OCI-LY1 (cell line): ENCODE measurements around the gene PTPRN2.

Source experiments
- H2AFZ ChIP-seq: fragments of 200-600 bp; sonication (generic), shearing (Covaris generic); 2 replicates; pipeline ENCODE4 v1.6.0; 2014; ENCODE audit warnings: antibody characterized with exemption, mild to moderate bottlenecking, low read length
- H3F3A ChIP-seq: fragments of 200-600 bp; sonication (generic), shearing (Covaris generic); 2 replicates; pipeline ENCODE4 v1.6.0; 2014; ENCODE audit warnings: mild to moderate bottlenecking, antibody characterized with exemption, low read length, moderate library complexity; ENCODE audit not compliant: insufficient read depth
- H3K27ac ChIP-seq: fragments of 200-600 bp; sonication (generic); 2 replicates; pipeline ENCODE4 v1.5.1; 2014; ENCODE audit warnings: low read length, mixed run types, mild to moderate bottlenecking, low read depth; ENCODE audit not compliant: poor library complexity, severe bottlenecking
- H3K27me3 ChIP-seq: fragments of 200-600 bp; sonication (generic); 2 replicates; pipeline ENCODE4 v1.6.0; 2014; ENCODE audit warnings: antibody characterized with exemption, mild to moderate bottlenecking, low read length, moderate library complexity; ENCODE audit not compliant: insufficient read depth
- H3K36me3 ChIP-seq: fragments of 200-600 bp; sonication (generic); 2 replicates; pipeline ENCODE4 v1.6.1; 2014; ENCODE audit warnings: mild to moderate bottlenecking, antibody characterized with exemption, low read length, moderate library complexity, mixed read lengths; ENCODE audit not compliant: insufficient read depth
- H3K4me1 ChIP-seq: fragments of 200-600 bp; sonication (generic); 2 replicates; pipeline ENCODE4 v1.5.1; 2014; ENCODE audit warnings: mild to moderate bottlenecking, low read length, moderate library complexity; ENCODE audit not compliant: insufficient read depth, severe bottlenecking
- H3K4me2 ChIP-seq: fragments of 200-600 bp; sonication (generic), shearing (Covaris generic); 2 replicates; pipeline ENCODE4 v1.6.1; 2014; ENCODE audit warnings: low read length
- H3K4me3 ChIP-seq: fragments of 200-600 bp; sonication (generic); 2 replicates; pipeline ENCODE4 v1.5.1; 2014; ENCODE audit warnings: low read length, low read depth, mild to moderate bottlenecking, mixed read lengths; ENCODE audit not compliant: poor library complexity, severe bottlenecking
- H3K79me2 ChIP-seq: fragments of 200-600 bp; shearing (Covaris generic); 2 replicates; pipeline ENCODE4 v1.6.1; 2016; ENCODE audit warnings: mixed run types, low read length, mixed read lengths; ENCODE audit not compliant: insufficient read depth
- H3K9ac ChIP-seq: fragments of 200-600 bp; sonication (generic), shearing (Covaris generic); 2 replicates; pipeline ENCODE4 v1.6.1; 2014; ENCODE audit warnings: mild to moderate bottlenecking, low read length, mixed read lengths
- H3K9me2 ChIP-seq: fragments of 200-600 bp; sonication (generic), shearing (Covaris generic); 2 replicates; pipeline ENCODE4 v1.6.1; 2014; ENCODE audit warnings: low read depth, mild to moderate bottlenecking, low read length, mixed read lengths
- H3K9me3 ChIP-seq: fragments of 200-600 bp; shearing (Covaris generic); 2 replicates; pipeline ENCODE4 v1.6.1; 2014; ENCODE audit warnings: low read length, mixed read lengths
- H4K20me1 ChIP-seq: fragments of 200-600 bp; sonication (generic), shearing (Covaris generic); 2 replicates; pipeline ENCODE4 v1.6.0; 2016; ENCODE audit warnings: mild to moderate bottlenecking, low read length; ENCODE audit not compliant: insufficient read depth
- EZH2 ChIP-seq: fragments of 200-600 bp; sonication (generic), shearing (Covaris generic); IDR thresholded peaks from 2 replicates; pipeline ENCODE4 v1.8.0; 2017; ENCODE audit warnings: borderline replicate concordance, mixed run types, mild to moderate bottlenecking, antibody characterized with exemption, low read length, moderate library complexity, mixed read lengths
- TF ChIP-seq, protein P1 (sequence below): fragments of 200-600 bp; sonication (generic), shearing (Covaris generic); IDR thresholded peaks from 2 replicates; pipeline ENCODE4 v1.5.1; 2017; ENCODE audit warnings: mild to moderate bottlenecking, antibody characterized with exemption, low read length, moderate library complexity, mixed read lengths

PTPRN2 gene

DNA sequence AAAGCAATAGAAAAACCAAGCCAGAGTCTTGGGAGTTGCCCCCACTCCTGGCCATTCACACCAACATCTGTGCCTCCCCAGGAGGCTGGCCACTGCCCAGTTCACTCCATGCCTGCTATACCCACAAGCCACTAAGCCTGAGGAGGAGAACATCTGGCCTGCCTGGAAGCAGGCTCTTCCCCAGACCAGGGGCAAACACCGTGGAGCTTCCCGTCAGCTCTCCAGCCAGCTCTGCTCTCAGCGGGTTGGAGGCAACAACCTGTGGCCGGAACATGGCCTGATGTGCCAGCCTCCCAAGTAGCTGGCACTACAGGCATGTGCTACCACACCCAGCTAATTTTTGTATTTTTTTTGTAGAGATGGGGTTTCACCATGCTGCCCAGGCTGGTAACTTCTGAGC is 9.1 kb upstream of the PTPRN2 start:
- H3K36me3 ChIP-seq, result no peaks in the 10 kb centered on the region
- H3K4me2 ChIP-seq, result no peak overlapping the region
- H3K27ac ChIP-seq, result no peak overlapping the region
- no peaks in the 10 kb centered on the region for H3K4me1 ChIP-seq
- no peaks in the 10 kb centered on the region for H3K9me2 ChIP-seq
- no peaks in the 10 kb centered on the region for H3K79me2 ChIP-seq
- H3K27me3 ChIP-seq, result no peaks in the 10 kb centered on the region
- H3K9me3 ChIP-seq, result peaks cover 6% of the 10 kb centered on the region; the same call in 1 of the 2 replicates
- H3K9ac ChIP-seq, result no peak overlapping the region
- TF ChIP-seq, protein P1, sequence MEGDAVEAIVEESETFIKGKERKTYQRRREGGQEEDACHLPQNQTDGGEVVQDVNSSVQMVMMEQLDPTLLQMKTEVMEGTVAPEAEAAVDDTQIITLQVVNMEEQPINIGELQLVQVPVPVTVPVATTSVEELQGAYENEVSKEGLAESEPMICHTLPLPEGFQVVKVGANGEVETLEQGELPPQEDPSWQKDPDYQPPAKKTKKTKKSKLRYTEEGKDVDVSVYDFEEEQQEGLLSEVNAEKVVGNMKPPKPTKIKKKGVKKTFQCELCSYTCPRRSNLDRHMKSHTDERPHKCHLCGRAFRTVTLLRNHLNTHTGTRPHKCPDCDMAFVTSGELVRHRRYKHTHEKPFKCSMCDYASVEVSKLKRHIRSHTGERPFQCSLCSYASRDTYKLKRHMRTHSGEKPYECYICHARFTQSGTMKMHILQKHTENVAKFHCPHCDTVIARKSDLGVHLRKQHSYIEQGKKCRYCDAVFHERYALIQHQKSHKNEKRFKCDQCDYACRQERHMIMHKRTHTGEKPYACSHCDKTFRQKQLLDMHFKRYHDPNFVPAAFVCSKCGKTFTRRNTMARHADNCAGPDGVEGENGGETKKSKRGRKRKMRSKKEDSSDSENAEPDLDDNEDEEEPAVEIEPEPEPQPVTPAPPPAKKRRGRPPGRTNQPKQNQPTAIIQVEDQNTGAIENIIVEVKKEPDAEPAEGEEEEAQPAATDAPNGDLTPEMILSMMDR, result no peak
- TF ChIP-seq EZH2, result no peak
- no peaks in the 10 kb centered on the region for H4K20me1 ChIP-seq
- H3K4me3 ChIP-seq, result no peak overlapping the region
- H3F3A ChIP-seq, result no peaks in the 10 kb centered on the region
- H2AFZ ChIP-seq, result no peak overlapping the region

DNA sequence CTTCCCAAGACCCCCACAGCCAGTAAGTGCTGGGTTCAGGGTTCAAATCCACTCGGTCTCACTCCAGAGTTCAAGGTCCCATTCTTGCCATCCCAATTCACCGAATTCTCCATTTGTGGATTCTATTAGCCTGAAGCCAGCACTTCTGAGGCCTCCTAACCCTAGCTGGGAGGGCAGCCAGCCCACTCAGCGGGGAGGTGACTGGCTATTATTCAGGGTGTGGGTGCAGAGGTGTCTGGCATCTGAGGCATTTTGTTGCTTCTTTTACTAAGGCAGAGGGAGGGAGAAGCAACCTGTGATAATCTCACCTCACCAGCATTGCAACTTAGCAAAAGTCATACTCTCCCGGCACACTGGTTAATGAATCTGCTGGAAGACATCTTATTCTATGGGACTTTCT is 8.7 kb upstream of the PTPRN2 start:
- no peak overlapping the region for H3K4me2 ChIP-seq
- H4K20me1 ChIP-seq, result no peaks in the 10 kb centered on the region
- no peaks in the 10 kb centered on the region for H3F3A ChIP-seq
- no peak overlapping the region for H3K27ac ChIP-seq
- no peak overlapping the region for H2AFZ ChIP-seq
- H3K79me2 ChIP-seq, result no peaks in the 10 kb centered on the region
- H3K4me1 ChIP-seq, result no peaks in the 10 kb centered on the region
- H3K27me3 ChIP-seq, result no peaks in the 10 kb centered on the region
- no peaks in the 10 kb centered on the region for H3K9me2 ChIP-seq
- H3K9ac ChIP-seq, result no peak overlapping the region
- no peak for TF ChIP-seq EZH2
- TF ChIP-seq, protein P1, result no peak
- H3K9me3 ChIP-seq, result peaks cover 6% of the 10 kb centered on the region; the same call in 1 of the 2 replicates
- H3K36me3 ChIP-seq, result no peaks in the 10 kb centered on the region
- no peak overlapping the region for H3K4me3 ChIP-seq

DNA sequence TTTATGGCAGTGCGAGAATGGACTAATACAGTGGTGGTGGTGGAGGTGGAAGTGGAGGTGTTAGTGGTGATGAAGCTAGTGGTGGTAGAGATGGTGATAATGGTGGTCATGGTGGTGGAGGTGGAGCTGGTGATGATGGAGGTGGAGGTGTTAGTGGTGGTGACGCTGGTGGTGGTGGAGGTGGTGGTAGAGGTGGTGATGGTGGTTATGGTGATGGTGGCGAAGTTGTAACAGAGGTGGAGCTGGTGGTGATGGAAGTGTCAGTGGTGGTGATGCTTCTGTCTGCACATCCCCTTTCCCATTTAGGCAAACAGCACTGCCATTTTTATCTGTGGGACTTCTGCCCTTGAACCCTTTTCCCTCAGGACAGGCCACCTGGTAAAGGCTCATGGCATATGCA is 7.4 kb upstream of the PTPRN2 start:
- H3K79me2 ChIP-seq, result no peaks in the 10 kb centered on the region
- H3K36me3 ChIP-seq, result no peaks in the 10 kb centered on the region
- H3K4me2 ChIP-seq, result no peak overlapping the region
- no peaks in the 10 kb centered on the region for H4K20me1 ChIP-seq
- no peaks in the 10 kb centered on the region for H3F3A ChIP-seq
- H3K9me2 ChIP-seq, result no peaks in the 10 kb centered on the region
- peaks cover 6% of the 10 kb centered on the region; the same call in 1 of the 2 replicates for H3K9me3 ChIP-seq
- no peak overlapping the region for H3K9ac ChIP-seq
- TF ChIP-seq, protein P1, result no peak
- no peak for TF ChIP-seq EZH2
- H2AFZ ChIP-seq, result no peak overlapping the region
- no peaks in the 10 kb centered on the region for H3K27me3 ChIP-seq
- H3K4me1 ChIP-seq, result no peaks in the 10 kb centered on the region
- H3K27ac ChIP-seq, result no peak overlapping the region
- H3K4me3 ChIP-seq, result no peak overlapping the region
